Heart right ventricle (tissue), 16 donors: ENCODE data around the gene LYST. TPM values are rescaled to one million over a fixed set of nuclear protein-coding genes. Genes with fewer than 3 reads are reported as not detected.
A peak's percentile ranks its signal among the peaks of the same experiment; 100 is the strongest.

ENCODE experiments used
- ATAC-seq, 8 donors: fragments of 200-7000 bp; cut with Tn5 transposase; one replicate each; pipeline ENCODE4 v1.9.1; 2020; ENCODE audit warnings: mild to moderate bottlenecking in 8 of 8, moderate library complexity in 8 of 8, moderate number of reproducible peaks in 1 of 8
- DNase-seq, 2 donors: peaks; one replicate each; pipeline ENCODE4 v3.0.0-alpha.2; 2020
- H3K27ac ChIP-seq, 10 donors: fragments of 200-600 bp; sonication (generic) in 2 of 10; one replicate each; pipeline versions ENCODE4 v1.5.0 to v1.8.0; 2020 to 2022; ENCODE audit warnings: mild to moderate bottlenecking in 3 of 10
- H3K27me3 ChIP-seq, 7 donors: fragments of 200-600 bp; one replicate each; pipeline ENCODE4 v1.8.0; 2021 to 2022; ENCODE audit warnings: mild to moderate bottlenecking in 2 of 7
- H3K36me3 ChIP-seq, 9 donors: fragments of 200-600 bp; sonication (generic) in 1 of 9; one replicate each; pipeline versions ENCODE4 v1.5.0 to v1.8.0; 2020 to 2022; ENCODE audit warnings: mild to moderate bottlenecking in 2 of 9
- H3K4me1 ChIP-seq, 9 donors: fragments of 200-600 bp; sonication (generic) in 1 of 9; one replicate each; pipeline versions ENCODE4 v1.5.0 to v1.8.0; 2020 to 2022; ENCODE audit warnings: mild to moderate bottlenecking in 4 of 9
- H3K4me3 ChIP-seq, 10 donors: fragments of 200-600 bp; sonication (generic) in 2 of 10; one replicate each; pipeline versions ENCODE4 v1.5.0 to v1.8.0; 2020 to 2022; ENCODE audit warnings: mild to moderate bottlenecking in 7 of 10, moderate library complexity in 2 of 10
- H3K9me3 ChIP-seq, 11 donors: fragments of 200-600 bp in 10 of 11; sonication (generic) in 2 of 11; one replicate each; pipeline versions ENCODE4 v1.5.0 to v1.8.0; 2013 to 2022; ENCODE audit warnings: mild to moderate bottlenecking in 2 of 11, control low read depth in 1 of 11, moderate library complexity in 1 of 11
- WGBS, 2 donors: extraction: QIAGEN DNeasy Blood & Tissue Kit; methylation state at CpG; one replicate each; pipeline ENCODE4 v1.1.7; 2013; ENCODE audit warnings: inconsistent platforms in 1 of 2; 5-methylcytosine and 5-hydroxymethylcytosine counted together
- intact Hi-C, 10 donors: fragments of 100-400 bp; cut with DNase I; formaldehyde crosslinking; loops; one replicate each; pipeline versions ENCODE4 v1.11.1 to v1.14.2; 2022
- polyA plus RNA-seq, 2 donors: library from polyadenylated mRNA; stranded (reverse); fragments of 200-250 nt; gene quantifications; one replicate each; pipeline ENCODE4 v1.2.3, GENCODE V29; 2013
- total RNA-seq, 10 donors: library from RNA; stranded (reverse); fragmentation: NEBNext Ultra II Directional in 3 of 10; extraction: Animal tissue kit (Norgen Biotek cat#: 25700) in 3 of 10; gene quantifications; one replicate each; pipeline versions ENCODE4 v1.2.1 to v1.2.4, GENCODE V29; 2021 to 2023
- TF ChIP-seq, protein P1 (sequence below), 9 donors: fragments of 200-600 bp; sonication (generic) in 2 of 9; IDR thresholded peaks; one replicate each; pipeline versions ENCODE4 v1.5.0 to v1.8.0; 2021 to 2022; ENCODE audit warnings: antibody characterized with exemption in 9 of 9, mild to moderate bottlenecking in 5 of 9, moderate library complexity in 1 of 9
- donor health status: Arrhythmogenic right ventricular cardiomyopathy.
- donor health status: ischemic (EF 13 %, LVEDD 7.1; RV severe dilation, severe dysfunction).
- donor health status: healthy with polysubstance abuse.
- donor health status: DM: no; HTN: yes; CAD: no.
- donor health status: DM: no; HTN: no; CAD: no.
- donor health status: ischemic (EF 25% LVEDD 6.9; RV normal size, moderate dysfunction).
- donor health status: ischemic (EF 25% LVEDD 5.7; RV mildly dilated, moderate dysfunction).
- donor health status: healthy.
- donor health status: DM: yes; HTN: yes; CAD: no.
- donor health status: Ischemic cardiomyopathy.
- donor health status: ischemic (EF 35%, LVEDD 5.7; RV mildly dilated, moderate dysfunction).
- donor health status: nonischemic (EF 11% LVEDD 7.7; RV severe dilation, severe dysfunction).
- donor health status: DM: yes; HTN: yes; CAD: no.
- donor health status: PGD.
- donor health status: ischemic (EF 29% LVEDD 5.4; RV normal size, mild dysfunction).
- donor health status: nonischemic (EF 23%, LVEDD 6.1; RV moderate dilation, normal function).

The LYST gene
- total and polyA plus RNA-seq, 12 donors, result 3.3 to 13.6 (median 10.5) TPM

DNA sequence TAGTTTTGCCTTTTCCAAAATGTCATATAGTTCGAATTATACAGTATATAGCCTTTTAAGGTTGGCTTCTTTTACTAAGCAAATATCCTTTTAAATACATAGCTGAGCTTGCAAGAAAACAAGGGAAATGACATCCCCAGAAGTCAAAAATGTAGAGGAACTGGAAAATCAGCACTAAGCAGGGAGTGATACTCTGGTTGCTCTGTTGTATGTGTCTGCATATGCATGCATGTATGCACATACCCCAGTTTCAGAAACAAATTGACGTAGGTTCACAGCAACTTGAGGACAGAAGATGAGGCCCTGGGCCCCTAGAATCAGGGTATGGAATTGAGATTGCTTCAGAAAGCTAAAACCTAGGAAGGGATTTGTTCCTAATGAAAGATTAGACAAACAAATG, 142.0 kb downstream of the LYST start:
- intact Hi-C loops, result no loop called here
- peaks cover 0 to 98% (median 27%) of the 10 kb centered on the region in 9 donors for H3K36me3 ChIP-seq
- 95 to 96% methylated on average over 2 of the region's 2 CpGs for WGBS, 2 donors
- ATAC-seq (no peak), DNase-seq (no peak)
- TF ChIP-seq, protein P1, sequence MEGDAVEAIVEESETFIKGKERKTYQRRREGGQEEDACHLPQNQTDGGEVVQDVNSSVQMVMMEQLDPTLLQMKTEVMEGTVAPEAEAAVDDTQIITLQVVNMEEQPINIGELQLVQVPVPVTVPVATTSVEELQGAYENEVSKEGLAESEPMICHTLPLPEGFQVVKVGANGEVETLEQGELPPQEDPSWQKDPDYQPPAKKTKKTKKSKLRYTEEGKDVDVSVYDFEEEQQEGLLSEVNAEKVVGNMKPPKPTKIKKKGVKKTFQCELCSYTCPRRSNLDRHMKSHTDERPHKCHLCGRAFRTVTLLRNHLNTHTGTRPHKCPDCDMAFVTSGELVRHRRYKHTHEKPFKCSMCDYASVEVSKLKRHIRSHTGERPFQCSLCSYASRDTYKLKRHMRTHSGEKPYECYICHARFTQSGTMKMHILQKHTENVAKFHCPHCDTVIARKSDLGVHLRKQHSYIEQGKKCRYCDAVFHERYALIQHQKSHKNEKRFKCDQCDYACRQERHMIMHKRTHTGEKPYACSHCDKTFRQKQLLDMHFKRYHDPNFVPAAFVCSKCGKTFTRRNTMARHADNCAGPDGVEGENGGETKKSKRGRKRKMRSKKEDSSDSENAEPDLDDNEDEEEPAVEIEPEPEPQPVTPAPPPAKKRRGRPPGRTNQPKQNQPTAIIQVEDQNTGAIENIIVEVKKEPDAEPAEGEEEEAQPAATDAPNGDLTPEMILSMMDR (IDR thresholded peaks at IDR 0.05), result no peak
- H3K9me3 ChIP-seq, result no peaks in the 10 kb centered on the region
- H3K4me3 ChIP-seq, result no peak overlapping the region
- H3K27ac ChIP-seq, result no peak overlapping the region
- H3K27me3 ChIP-seq, result no peaks in the 10 kb centered on the region
- H3K4me1 ChIP-seq, result no peaks in the 10 kb centered on the region

DNA sequence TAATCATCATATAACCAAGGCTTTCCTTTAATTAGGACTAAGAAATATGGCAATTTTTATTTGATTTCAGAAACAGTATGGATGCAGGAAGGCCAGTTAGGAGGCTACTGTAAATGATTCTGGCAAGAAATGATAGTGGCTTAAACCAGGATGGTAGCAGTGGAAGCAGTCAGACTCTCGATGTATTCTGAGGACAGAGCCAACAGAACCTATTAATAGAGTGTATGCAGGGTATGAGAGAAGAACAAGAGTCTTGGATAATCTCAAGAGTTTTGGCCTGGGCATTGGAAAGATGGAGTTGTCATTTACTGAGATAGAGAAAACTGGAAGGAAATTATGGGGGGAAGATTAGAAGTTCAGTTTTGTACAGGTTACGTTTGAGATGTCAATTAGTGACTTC, 143.8 kb downstream of the LYST start:
- 52 to 74% methylated on average over 2 of the region's 2 CpGs for WGBS, 2 donors
- Histone ChIP-seq H3K4me1 (peaks cover 0 to 10% (median 0%) of the 10 kb centered on the region in 9 donors), H3K9me3 (no peaks in the 10 kb centered on the region), H3K4me3 (no peak overlapping the region), H3K27me3 (no peaks in the 10 kb centered on the region), H3K36me3 (peaks cover 0 to 98% (median 22%) of the 10 kb centered on the region in 9 donors), H3K27ac (peak overlapping the region in 2 of 10 donors; percentile 7 to 25)
- TF ChIP-seq, protein P1 (IDR thresholded peaks at IDR 0.05), result no peak
- DNase-seq, result no peak
- intact Hi-C loops, result no loop called here
- ATAC-seq, result peak in 7 of 8 donors; percentile 43 to 91 (median 85)

DNA sequence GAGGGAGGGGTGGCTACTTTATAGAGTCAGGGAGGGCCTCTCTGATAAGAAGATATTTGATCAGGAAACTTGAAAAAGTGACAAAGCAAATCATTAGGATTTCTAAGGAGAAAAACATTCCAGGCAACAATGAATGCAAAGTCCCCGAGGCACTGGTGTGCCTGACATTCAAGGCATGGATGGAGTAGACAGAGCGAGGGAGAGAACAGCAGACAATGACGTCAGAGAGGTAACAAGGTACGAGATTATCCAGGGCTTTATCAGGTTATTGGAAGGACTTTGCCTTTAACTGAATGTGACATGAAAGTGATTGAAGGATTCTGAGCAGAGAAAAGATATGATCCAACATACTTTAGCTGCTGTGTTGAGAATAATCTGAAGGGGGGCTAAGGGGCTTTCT, 144.7 kb downstream of the LYST start:
- intact Hi-C loops, result no loop called here
- Histone ChIP-seq H3K36me3 (peaks cover 0 to 100% (median 21%) of the 10 kb centered on the region in 9 donors), H3K27ac (peak overlapping the region in 1 of 10 donors; percentile 25), H3K9me3 (no peaks in the 10 kb centered on the region), H3K27me3 (no peaks in the 10 kb centered on the region), H3K4me1 (peaks cover 0 to 10% (median 0%) of the 10 kb centered on the region in 9 donors), H3K4me3 (no peak overlapping the region)
- ATAC-seq, result peak in 1 of 8 donors; percentile 32
- WGBS, 2 donors, result 69 to 72% methylated on average over 4 of the region's 4 CpGs
- TF ChIP-seq, protein P1 (IDR thresholded peaks at IDR 0.05), result no peak
- DNase-seq, result no peak

DNA sequence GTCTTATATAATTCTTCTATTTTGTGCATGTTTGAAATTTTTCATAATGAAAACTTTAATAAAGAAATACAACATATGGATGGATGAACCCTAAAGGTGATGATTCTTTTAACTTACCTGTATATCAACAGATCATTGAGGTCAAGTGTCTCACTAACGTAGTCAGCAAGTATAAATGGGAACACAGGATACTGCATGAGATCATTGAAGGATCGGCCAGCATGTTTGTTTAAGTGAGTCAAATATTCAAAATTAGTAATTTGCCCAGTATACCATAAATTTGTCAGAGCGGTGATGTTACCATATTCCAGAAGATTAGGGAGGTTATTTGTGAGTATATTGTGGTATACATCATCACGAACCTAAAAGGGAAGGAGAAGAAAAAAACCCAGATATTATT, 146.2 kb downstream of the LYST start:
- no peak for DNase-seq
- TF ChIP-seq, protein P1 (IDR thresholded peaks at IDR 0.05), result no peak
- WGBS, 2 donors, result 89 to 91% methylated on average over 4 of the region's 4 CpGs
- ATAC-seq, result no peak
- peaks cover 0 to 10% (median 0%) of the 10 kb centered on the region in 9 donors for H3K4me1 ChIP-seq
- no peak overlapping the region for H3K27ac ChIP-seq
- no peaks in the 10 kb centered on the region for H3K9me3 ChIP-seq
- H3K36me3 ChIP-seq, result peaks cover 0 to 100% (median 21%) of the 10 kb centered on the region in 9 donors
- H3K4me3 ChIP-seq, result no peak overlapping the region
- intact Hi-C loops, result no loop called here
- H3K27me3 ChIP-seq, result no peaks in the 10 kb centered on the region
